Thoracic aorta (tissue), 2 donors: ENCODE data around the gene KCNA1. TPM values are rescaled to one million over a fixed set of nuclear protein-coding genes. Genes with fewer than 3 reads are reported as not detected.

Experiments used
- ATAC-seq: fragments of 150-250 bp; one replicate; pipeline ENCODE4 v1.8.0; 2017; ENCODE audit warnings: low read depth; ENCODE audit not compliant: insufficient number of reproducible peaks, low FRiP score
- DNase-seq: peaks from one replicate; pipeline ENCODE4 v3.0.0-alpha.2; 2020; ENCODE audit warnings: low spot score
- H3K27ac ChIP-seq, 2 donors: fragments of 200-600 bp; sonication (generic); 1 replicate in 1 of 2; 2 replicates in 1 of 2; pipeline ENCODE4 v1.5.1; 2016; ENCODE audit warnings: mild to moderate bottlenecking in 2 of 2, moderate library complexity in 2 of 2
- H3K27me3 ChIP-seq: fragments of 200-600 bp; sonication (generic); replicated peaks from 2 replicates; pipeline ENCODE4 v1.6.0; 2016; ENCODE audit warnings: mild to moderate bottlenecking; ENCODE audit not compliant: insufficient read depth
- H3K36me3 ChIP-seq: fragments of 200-600 bp; sonication (generic); one replicate; pipeline ENCODE4 v1.5.1; 2016
- H3K4me1 ChIP-seq, 2 donors: fragments of 200-600 bp; sonication (generic); 1 replicate in 1 of 2; 2 replicates in 1 of 2; pipeline versions ENCODE4 v1.5.1 to v1.6.0; 2016; ENCODE audit warnings: low read depth in 2 of 2, mild to moderate bottlenecking in 1 of 2; ENCODE audit not compliant: control insufficient read depth in 1 of 2
- H3K4me3 ChIP-seq: fragments of 200-600 bp; sonication (generic); 2 replicates; pipeline ENCODE4 v1.5.1; 2016; ENCODE audit warnings: mild to moderate bottlenecking
- H3K9me3 ChIP-seq: fragments of 200-600 bp; sonication (generic); 2 replicates; pipeline ENCODE4 v1.5.1; 2016
- CTCF ChIP-seq: fragments of 200-600 bp; sonication (generic); IDR thresholded peaks from one replicate; pipeline ENCODE4 v1.5.1; 2019; ENCODE audit warnings: antibody characterized with exemption
- total RNA-seq, 2 donors: library from RNA; depleted of rRNA; stranded (reverse); fragments of >200 nt; gene quantifications; one replicate each; pipeline versions ENCODE4 v1.1.0 to v1.2.3, GENCODE V29; 2016

KCNA1 gene
- total RNA-seq, 2 donors from 2014 or later: 0.85 TPM; not detected in 1

DNA sequence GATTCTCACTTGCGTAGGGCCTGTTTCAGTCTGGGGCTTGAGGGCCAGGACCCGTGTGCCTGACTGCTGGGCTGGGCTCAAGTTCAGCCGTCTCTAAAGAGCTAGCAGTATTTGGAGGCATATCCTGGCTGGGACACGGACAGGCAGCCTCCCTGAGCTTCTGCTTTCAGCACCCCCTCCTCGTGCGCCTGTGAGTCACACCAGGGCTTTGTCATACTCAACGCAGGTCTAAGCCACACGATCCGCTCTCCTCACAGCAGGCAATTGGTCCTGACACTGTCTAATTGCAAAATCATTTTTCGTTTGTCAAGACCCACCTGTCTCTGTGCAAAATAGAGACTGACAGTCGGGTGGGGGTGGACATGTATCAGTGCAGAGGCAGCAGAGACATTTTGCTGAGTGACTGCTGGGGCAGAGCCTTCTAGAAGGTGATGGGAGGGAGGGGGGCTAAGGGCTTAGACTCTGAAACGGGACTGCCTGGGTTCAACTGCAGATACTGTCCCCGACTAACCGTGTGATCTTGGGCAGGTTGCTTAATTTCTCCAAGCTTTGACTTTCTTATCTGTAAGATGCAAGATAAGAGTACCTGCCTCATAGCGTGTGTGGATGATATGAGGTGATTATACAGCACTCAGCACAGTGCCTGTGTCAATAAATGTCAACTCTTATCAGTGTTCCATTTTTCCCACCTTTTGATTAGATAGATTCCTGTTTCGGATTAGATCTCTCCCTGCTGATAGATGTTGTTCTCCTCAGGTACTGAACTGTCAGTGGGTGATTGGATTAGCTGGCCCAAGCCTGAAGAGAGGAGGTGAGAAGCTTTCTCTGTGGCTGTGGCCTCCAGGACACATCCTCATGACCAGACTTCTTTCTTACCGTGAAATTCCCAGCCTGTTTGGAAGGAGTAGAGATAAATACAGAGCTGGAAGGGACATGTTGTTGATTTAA, 53.1 kb downstream of the KCNA1 start:
- no peak for TF ChIP-seq CTCF
- H3K27ac ChIP-seq: no peak overlapping the region
- ATAC-seq: no peak
- H3K9me3 ChIP-seq: no peaks in the 10 kb centered on the region
- H3K36me3 ChIP-seq: no peaks in the 10 kb centered on the region
- no peak overlapping the region for H3K4me3 ChIP-seq
- no peaks in the 10 kb centered on the region for H3K27me3 ChIP-seq
- peaks cover 0 to 8% of the 10 kb centered on the region in 2 donors for H3K4me1 ChIP-seq
- DNase-seq: no peak

Other genes starting within 250 kb of the KCNA1 start
- 1 to 10 TPM; 1.9 to 4.5 TPM for gene GALNT8, start 189.5 kb upstream of the KCNA1 start, total RNA-seq
- 10 to 100 TPM; 58.8 to 91.7 TPM for gene KCNA5, start 134.0 kb downstream of the KCNA1 start, total RNA-seq